HG02588 (cell line): ENCODE measurements around the gene CHST13.

Source experiments
- ATAC-seq: cut with Tn5 transposase; IDR thresholded peaks from one replicate; pipeline ENCODE4 v1.9.1; 2021; ENCODE audit warnings: mild to moderate bottlenecking, moderate library complexity; ENCODE audit not compliant: unreplicated experiment

Gene CHST13

DNA sequence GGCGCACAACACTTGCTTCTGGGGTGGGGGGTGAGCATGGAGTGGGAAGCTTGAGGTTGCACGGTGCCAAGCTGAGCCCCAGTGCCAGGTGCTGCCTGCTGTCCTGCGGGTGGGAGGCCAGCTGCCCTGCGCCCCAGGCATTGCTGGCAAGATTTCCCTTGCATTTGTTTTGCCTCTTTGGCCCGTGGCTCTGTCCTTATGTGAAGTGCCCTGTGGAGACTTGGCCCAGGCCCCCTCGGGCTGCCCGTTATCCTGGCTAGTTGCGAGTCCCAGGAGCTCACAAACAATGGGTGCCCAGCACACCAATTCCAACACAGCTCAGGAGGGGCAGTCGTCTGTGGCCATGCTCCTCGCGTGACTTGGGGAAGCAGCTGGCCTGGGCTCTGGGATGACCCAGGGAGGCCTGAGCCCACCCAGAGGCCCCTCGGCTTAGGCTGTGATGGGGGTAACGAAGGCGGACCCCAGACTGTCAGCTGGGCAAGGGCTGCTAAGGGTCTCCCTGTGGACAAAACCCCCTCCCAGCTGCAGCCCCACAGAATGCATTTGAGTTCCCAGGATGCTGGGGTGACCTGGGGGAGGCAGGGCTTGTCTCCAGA, 28.8 kb downstream of the CHST13 start:
- no peak for ATAC-seq

DNA sequence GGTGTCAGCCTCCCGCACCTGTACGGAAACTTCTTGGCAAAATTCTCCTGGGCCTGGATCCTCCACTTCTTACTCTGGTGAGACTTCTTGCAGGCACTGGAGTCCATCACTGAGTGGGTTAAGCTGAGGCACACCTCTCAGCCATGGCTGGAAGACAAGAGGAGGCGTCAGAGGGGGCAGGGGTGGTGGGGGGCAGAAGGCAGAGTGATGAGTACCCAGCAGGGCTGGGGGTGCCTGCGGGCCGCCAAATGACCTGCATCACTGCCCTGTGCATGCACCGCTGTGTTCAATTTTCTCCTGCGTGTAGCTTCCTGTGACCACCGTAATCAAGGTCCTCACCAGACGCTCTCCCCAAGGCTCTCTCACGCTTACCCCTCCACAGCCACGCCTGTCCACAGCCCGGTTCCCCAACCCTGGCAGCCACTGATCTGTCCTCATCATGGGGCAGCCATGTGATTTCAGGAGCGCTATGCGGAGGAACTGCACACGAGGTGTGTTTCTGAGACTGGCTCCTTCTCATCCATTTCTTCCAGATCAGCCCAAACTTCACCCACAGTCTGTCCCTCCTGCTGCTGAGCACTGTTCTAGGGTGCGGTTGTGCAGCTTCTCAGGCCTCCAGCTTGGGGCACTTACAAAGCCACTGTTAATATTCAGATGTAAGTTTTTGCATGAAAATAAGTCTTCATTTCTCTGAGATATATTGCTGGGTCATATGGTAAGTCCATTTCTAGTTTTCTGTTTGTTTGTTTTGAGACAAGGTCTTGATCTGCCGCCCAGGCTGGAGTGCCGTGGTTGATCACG, 29.5 kb downstream of the CHST13 start:
- no peak for ATAC-seq

DNA sequence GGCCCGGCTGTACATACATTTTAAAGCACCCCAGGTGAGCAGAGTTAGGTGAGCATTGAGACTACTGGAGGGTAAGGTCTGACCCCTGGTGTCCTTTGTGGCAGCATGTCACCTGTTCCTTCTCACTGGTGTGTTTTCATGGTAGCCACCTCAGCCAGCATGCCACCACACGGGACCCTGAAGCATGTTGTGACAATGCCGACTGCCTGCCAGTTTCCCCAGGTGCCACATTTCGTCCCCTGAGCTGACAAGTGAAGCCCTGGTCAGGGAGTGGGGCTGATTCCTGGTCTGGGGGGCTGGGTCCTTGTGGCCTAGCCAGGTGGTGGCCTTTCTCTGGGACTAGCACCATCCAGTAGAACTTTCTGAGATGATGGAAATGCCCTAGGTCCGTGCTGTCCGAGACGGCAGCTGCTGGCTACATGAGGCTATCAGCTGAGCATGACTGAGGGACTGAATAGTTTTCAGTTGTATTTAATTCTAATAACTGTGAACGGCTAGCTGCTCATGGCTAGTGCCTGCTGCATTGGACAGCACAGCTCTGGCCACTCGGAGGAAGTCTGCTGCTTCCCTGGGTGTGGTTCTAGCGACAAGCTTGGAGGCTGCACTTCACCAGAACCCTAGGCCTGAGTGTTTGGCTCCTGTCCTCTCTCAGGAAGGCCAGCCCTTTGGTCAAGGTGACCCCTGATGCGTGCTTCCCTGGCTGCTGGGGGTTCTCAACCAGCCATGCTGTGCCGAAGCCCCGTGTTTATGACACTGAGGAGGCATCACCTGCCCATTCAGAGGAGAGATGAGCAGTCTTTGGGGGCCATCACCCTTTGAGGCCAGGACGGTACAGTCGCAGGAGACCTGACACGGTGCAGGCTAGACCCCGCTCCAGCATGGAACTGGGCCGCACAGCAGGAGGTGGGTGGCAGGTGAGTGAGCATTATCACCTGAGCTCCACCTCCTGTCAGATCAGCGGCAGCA, 30.9 kb downstream of the CHST13 start:
- no peak for ATAC-seq

GRCh38 chr3:126555795-126556636, 32.1 kb downstream of the CHST13 start:
- no peak for ATAC-seq

GRCh38 chr3:126556637-126557414, 32.9 kb downstream of the CHST13 start:
- ATAC-seq = no peak

- ATAC-seq = no peak
Observed at GRCh38 chr3:126557415-126557745, 33.4 kb downstream of the CHST13 start.

DNA sequence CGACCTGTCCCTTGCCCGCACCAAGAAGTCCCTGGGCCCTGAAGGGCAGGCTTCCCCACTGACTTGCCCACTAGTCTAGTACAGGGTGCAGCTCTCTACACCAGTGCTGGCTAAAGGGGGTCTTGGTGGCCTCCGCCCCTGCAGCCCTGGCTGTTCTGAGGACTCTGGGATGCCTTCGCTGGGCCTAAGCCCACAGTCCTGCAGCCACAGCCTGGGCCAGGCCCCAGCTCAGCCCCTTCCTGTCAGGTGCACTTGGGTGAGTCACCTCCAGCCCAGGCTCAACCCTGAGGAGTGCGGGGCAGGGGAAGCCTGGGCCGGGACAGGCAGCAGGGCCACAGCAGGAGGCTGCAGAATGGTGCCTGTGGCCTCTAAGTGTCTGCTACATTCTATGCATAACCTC, 33.8 kb downstream of the CHST13 start:
- no peak for ATAC-seq

DNA sequence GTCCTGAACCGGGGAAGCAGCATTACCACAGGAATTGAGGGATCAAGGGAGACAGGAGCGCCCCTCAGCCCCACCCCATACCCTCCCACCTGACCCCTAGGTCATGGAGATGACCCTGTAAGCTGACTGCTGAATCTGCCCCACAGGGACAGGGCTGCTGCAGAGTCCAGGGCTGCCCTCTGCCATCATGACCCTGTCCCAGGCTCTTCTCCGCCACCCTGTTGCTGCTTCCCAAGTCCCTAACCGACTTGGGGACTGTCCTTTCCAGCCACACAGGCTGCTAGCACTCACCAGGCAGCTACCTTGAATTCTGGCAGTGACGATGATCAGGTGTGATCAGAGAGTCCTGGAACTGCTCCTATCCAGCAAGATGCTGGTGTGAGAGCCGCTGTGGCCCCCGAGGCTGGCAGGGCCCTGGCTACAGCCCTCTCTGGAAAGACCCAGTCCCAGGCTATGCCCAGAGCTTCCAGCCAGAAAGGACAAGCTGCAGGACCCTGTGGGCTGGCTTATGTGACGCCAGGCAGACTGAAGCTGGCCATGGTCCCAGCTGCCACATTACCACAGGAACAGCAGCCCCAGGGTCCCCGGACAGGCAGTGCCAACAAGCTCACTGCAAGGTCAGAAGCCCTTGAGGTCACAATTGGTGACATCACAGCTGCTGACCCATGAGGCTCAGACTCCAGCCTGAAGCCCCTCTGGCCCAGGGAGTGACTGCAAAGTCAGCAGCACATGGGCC, 34.5 kb downstream of the CHST13 start, which contains the start of gene C3orf22:
Gene C3orf22, minus strand, starts transcription at position 597 of the 736 bp plus-strand sequence. CDS start 5,542 bp downstream, outside the sequence.
- no peak for ATAC-seq

DNA sequence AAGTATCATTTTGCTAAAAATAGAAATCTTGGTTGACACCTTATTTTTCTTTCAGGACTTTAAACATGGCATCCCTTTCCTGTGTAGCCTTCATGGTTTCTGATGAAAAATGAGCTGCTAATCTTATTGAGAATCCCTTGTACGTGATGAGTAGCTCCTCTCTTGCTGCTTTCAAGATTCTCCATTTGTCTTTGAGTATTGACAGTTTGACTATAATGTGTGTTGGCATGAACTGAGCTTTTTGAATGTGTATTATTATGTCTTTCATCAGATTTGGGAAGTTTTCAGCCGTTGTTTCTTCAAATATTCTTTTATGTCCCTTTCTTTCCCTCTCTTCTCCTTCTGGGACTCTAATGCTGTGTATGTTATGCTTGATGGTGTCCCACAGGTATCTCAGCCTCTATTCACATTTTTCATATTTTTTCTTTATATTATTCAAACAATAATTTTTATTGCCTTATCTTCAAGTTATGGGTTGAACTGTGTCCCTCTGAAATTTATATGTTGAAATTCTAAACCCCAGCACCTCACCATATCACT, 38.9 kb downstream of the CHST13 start:
- ATAC-seq = no peak

- ATAC-seq = no peak
Observed at GRCh38 chr3:126567696-126568438, 43.9 kb downstream of the CHST13 start.

DNA sequence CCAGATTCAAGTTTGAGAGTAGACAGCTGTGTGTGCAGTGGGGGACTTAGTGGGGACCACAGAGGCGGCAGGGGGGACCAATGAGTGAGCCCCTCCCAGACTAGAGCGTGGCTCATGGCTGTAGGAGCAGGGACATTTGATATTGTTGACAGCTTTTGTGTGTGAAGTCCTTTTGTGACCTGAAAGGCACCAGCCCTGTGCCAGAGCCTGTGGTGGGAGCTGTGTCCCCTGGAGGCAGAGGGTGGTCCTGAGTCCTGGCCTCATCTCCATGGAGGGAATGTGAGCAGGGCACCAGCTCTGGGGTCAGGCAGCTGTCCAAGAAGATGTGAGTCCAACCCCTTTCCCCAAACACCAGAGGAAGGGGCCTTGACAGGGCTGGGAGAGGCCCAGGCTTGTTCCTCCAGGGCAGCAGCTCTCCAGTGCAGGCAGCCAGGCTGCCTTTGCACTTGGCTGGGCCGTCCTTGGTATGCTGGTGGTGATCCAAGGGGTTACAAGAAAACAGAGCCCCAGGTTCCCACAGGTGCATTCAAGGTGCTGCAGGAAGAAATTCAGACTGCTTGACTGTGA, 44.9 kb downstream of the CHST13 start:
- ATAC-seq = no peak

- no peak for ATAC-seq
Observed at GRCh38 chr3:126569390-126569975, 45.5 kb downstream of the CHST13 start.

DNA sequence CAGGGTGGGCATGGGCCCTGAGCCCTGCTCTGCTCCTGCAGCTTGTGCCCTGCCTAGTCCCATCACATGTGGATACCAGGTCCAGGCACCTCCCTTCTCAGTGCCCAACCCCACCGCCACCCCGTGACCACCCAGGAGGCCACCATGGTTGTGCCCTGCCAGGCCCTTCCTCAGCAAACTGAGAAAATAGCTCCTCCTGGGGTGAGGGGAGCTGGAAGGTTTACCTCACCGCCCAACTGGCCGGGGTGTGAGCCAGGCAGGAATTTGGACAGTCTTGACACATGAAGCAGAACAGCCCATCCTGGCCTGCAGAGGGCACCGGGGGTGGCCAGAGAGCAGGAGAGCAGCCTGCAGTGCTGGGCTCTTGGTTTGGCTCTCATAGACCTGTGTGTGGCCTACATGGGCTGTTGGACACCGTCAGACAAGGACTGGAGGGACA, 46.2 kb downstream of the CHST13 start:
- no peak for ATAC-seq

DNA sequence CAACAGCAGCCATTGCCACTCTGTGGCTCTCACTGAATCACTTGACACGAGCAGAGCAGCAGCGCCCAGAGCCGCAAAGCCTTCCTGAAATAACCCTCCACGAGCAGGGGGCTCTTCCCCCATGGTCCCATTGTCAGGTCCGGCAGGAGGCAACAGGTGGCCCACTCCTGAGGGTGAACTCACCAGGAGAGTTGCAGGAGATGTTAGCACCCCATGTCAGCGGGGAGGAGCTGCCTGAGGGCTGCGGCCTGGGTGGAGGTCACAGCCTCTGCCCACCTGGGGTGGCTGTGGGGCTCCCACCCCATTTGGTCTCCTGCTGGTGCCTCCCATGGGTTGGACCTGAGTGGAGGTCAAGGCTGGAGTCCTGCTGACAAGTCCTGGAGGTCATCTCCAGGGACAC, 47.1 kb downstream of the CHST13 start:
- no peak for ATAC-seq

DNA sequence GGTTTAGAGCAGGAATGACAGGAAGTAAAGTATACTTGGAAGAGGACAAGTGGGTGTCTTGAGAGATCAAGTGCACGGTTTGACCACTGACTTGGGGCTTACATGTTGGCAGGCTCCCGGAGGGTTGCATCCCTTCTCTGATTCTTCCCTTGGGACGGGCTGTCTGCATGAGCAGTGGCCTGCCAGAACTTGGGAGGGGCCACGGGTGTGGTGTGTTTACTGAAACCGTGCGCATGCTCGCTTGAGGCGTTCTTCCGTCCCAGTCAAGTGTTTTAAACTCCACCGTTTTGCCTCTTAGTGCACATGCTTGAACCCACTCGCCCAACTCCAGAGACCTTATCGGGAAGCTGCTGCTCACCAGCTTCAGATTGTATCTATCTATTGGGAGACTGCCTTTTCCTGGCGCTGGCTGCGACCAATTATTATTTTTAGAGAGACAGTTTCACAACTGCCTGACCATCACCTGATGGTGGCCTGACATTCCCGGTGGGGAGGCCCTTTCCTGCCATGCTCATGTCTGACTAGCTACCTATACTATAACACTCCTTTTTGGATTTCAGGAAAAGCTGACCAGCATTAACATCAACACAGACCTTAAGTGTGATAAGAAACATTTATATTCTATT, 49.6 kb downstream of the CHST13 start:
- no peak for ATAC-seq

DNA sequence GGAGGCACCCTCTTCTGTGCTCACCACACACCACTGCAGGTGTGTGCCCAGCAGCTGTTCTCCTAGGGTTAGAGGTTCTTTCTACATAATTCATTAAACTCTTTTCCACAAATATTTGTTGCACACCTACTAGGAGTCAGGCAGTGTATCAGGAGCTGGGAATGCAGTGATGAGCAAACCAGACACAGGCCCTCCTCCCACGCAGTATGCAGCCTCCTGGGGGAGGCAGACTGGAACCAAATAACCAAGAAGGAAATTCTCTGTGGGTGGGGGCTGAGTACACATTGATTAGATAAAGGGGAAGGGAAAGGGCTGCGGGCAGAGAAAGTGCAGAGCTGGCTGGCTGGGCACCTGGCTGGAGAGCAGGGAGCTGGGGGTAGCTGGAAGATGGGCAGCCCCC, 53.3 kb downstream of the CHST13 start:
- ATAC-seq = no peak

DNA sequence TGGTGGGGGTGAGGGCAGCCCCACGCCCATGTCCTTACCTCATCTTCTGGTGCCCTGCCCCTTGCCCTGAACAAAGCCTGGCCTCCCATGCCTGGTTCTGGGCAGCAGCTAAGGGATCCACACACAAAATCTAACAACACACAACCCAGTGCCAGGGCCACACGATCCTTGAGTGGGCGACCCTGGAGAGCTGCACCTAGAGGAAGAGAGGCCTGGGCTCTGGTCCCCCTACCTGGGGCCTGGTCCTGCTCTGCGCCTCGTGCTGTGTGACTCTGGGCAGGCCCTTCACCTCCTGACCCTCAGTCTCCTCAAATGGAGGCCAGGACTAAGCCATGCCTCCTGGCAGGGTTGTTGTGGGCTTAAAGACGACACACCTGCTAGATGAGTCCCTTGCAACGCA, 54.7 kb downstream of the CHST13 start:
- ATAC-seq = no peak
